ENCODE results near the gene NPLOC4.

NPLOC4 gene

DNA sequence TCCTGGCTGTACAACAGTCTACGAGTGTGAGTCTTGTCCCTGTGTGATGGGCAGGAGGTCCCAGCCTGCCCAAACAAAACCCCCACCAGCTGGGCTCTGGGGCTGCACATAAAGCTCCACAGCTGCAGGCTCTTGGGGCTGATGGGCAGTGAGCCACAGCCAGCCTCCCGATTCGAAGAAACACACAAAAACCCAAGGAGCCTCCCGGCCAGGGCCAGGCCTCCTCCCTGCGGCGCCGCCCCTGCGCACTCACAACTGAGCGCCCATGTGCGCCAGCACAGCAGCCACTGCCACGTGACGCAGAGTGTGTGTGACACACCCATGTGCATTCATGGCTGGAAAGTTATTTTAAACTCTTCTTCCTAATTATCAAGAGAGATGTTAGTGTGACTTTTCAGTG is 54.2 kb downstream of the NPLOC4 start:
- no peak for DNase-seq

DNA sequence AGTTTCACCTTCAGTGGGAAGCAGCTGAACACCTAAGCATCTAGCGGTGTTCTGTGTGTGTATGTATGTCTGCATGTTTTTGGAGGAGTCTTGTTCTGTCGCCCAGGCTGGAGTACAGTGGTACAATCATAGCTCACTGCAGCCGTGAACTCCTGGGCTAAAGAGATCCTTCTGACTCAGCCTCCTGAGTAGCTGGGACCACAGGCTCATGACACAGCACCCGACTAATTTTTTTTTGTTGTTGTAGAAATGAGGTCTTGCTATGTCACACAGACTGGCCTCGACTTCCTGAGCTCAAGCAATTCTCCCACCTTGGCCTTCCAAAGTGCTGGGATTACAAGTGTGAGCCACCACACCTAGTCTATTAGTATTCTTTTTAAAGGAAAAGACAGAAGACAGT is 54.6 kb downstream of the NPLOC4 start:
- no peak for DNase-seq

DNA sequence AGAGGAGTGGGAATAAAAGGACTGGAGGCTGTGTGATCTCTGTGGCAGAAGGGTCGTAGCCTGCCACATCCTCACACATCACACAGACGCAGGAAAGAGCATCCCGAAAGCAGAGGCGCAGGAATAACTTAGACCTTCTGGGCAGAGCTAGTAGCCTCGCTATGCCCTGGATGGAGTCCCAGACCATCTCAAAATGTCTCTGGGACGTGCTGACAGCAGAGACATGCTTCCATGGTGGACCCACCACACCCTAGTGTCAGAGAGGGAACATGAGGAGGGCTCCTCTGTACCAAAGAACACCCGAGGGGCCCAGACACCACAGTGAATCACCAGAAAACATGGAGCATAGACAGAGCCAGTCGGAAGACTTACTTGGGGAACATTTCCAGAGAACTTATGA is 55.2 kb downstream of the NPLOC4 start:
- no peak for DNase-seq

DNA sequence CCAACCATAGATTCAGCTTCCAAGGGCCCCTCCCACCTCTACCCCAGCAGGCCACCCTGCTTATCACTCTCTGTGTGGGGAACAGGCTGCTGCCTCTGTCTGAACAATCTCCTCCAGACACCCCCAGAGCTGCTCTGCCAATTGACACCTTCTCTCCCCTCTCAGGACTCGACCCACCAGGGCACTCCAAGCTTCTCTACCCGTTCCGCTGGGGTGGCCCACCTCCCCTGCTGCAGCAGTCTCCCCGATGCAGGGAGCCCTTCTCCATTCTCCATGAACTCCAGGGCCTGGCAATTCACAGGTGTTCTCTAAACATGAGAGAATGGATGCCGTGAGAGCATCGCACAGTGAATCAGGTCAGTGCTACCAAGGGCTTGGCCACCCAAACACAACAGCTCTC is 56.4 kb downstream of the NPLOC4 start:
- DNase-seq: no peak

DNA sequence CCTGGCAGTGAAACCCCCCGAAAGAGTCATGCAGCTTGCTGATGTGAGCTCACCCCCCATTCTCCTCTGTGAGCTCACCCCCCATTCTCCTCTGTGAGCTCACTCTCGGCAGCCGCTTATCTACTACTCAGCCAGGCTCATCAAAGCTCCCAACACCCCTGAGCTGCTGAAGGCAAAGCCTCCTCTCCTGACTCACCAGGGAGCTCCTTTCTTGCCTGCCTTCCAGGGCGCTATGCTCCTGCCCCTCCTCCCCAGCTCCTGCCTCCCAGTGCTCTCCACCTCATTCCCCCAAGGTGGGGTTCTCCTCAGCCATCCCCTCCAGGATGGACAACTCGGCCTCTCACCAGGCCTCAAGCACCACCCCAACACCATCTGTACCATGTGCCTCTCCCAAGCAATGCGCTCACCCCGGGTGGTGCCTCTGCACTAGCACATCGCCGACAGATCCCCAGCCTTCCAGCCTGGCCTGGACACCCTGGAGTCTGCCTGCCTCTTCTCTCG is 57.0 kb downstream of the NPLOC4 start:
- DNase-seq: no peak

DNA sequence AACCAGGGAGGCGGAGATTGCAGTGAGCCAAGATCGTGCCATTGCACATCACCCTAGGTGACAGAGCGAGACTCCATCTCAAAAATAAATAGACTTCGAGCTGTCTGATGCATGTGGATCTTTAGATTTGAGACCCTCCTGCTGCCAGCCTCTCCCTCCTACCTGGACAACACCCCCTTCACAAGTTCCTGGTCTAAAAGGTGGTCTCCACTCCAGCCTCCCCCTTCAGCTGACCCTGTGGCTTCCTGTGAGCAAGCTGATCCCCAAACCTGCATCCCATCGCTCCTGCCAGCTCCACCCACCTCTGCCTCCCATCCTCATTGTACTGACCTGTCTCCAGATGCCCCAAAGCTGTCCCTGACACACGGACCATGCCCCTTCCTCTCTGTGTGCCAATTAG is 57.6 kb downstream of the NPLOC4 start:
- DNase-seq: no peak

DNA sequence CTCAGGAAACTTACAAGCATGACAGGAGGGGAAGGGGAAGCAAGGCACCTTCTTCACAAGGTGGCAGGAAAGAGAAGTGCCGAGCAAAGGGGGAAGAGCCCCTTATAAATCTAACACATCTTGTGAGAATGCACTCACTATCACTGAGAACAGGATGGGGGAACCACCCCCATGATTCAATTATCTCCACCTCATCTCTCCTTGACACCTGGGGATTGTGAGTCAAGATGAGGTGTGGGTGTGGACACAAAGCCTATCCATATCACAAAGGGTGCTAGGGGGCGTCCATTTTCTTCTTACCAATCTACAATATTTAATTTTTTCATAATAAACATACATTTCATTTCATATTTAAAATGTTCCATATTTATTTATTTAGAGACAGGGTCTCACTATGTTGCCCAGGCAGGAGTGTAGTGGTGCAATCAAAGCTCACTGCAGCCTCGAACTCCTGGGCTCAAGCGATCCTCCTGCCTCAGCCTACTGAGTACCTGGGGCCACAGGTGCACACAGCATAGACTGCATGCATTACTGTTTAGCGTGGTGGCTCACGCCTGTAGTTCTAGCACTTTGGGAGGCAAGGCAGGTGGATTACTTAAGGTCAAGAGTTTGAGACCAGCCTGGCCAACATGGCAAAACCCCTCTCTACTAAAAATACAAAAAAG is 58.2 kb downstream of the NPLOC4 start:
- no peak for DNase-seq

DNA sequence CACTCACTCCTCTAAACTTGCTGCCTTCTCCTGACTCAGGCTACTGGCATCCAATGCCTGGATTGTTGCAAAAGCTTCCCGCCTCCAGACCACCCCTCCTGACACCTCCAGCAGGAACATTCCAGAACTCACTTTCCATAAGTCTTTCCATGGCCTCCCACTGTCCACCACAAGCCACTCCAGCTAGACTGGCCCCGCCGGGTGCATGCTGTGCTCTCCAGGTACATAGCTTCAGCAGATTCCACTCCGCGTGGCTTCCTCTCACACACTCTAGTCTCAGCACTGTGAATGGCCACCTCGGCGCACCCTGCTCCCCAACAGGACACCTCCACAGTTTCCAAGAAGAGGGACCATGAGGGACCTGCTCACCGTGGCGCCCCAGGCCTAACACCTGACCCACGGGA is 58.9 kb downstream of the NPLOC4 start:
- DNase-seq: no peak

DNA sequence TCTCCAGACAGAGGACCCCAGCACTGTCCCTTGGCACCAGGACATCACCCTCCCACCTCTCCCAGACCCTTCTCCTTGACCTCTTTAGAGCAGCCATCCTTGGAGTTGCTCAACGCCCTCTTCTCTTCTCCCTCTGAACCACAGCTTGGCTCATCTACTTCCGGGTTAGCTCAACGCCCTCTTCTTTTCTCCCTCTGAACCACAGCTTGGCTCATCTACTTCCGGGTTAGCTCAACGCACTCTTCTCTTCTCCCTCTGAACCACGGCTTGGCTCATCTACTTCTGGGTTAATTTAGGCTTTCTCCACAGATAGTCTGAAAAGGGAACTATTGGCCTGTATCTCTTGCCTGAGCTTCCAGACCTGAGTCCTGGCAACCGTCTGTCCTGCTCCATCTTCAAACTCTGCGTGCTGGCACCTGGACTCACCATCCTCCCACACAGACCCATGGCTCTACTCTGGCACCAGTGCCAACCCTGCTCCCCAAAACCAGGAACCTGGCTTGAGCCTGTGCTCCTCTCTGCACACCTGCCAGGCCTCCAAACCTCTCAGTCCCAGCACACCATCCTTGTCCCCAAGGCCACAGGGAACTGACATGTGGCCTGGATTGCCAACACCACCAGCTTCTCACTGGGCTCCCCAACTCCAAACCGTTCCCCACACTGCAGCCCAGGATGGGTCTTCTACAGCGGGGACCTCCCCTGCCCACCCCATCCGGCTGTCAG is 59.5 kb downstream of the NPLOC4 start:
- no peak for DNase-seq

DNA sequence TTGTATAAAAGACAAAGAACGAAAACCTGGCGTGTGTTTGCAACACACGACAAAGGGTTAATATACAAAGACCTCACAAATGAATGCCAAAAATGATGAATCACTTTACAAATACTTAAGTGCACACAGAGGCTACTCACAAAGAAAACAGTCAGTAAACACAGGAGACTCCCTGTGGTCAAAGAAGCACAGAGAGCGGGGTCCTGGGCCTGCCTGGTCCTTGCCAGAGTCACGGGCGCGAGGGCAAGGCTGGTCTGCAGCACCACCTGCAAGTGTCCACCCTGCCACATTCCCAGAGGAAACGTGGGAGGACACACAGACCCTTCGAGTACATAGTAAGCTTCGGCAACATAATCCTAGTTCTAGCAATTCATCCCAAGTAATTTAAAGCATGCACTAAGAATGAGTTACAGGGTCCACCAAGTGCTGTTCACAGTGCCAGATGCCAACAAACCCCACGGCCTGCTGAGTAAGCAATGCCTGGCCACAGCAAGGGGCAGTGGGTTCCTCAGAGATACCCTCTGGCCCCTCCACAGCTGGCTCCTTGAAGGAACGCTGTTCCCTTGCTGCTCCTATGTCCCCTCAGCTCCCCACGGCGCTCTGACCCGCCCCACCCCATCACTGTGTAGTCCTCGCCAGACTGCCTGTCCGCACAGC is 60.2 kb downstream of the NPLOC4 start:
- DNase-seq: no peak

DNA sequence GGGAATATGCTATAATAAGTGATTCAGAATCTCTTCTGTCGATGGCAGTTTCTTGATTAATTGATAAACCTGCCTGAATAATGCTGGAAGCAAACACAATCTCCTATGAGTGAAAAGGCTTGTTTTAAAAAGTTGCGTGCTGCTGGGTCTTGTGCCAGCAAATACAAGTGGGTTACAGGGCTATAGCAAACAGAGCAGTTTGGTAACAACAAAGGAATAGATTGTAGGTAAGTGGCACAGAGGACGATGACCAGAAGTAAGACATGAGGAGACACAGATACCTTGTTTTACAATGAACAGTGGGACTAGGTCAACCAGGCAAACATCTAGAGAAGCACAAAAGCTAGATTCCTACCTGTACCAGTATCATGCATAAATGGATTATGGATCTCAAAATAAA is 61.1 kb downstream of the NPLOC4 start:
- no peak for DNase-seq

DNA sequence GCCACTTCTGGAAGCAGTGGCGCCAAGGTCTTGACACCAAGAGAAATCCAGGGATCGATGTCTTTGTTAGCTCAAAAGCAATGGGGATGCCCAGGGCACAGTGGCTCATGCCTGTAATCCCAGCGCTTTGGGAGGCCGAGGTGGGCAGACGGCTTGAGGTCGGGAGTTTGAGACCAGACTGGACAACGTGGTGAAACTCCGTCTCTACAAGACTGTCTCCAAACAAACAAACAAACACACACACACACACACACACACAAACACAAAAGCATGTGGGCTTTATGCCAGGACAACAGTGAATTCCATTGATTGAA is 62.3 kb downstream of the NPLOC4 start:
- DNase-seq: no peak

DNA sequence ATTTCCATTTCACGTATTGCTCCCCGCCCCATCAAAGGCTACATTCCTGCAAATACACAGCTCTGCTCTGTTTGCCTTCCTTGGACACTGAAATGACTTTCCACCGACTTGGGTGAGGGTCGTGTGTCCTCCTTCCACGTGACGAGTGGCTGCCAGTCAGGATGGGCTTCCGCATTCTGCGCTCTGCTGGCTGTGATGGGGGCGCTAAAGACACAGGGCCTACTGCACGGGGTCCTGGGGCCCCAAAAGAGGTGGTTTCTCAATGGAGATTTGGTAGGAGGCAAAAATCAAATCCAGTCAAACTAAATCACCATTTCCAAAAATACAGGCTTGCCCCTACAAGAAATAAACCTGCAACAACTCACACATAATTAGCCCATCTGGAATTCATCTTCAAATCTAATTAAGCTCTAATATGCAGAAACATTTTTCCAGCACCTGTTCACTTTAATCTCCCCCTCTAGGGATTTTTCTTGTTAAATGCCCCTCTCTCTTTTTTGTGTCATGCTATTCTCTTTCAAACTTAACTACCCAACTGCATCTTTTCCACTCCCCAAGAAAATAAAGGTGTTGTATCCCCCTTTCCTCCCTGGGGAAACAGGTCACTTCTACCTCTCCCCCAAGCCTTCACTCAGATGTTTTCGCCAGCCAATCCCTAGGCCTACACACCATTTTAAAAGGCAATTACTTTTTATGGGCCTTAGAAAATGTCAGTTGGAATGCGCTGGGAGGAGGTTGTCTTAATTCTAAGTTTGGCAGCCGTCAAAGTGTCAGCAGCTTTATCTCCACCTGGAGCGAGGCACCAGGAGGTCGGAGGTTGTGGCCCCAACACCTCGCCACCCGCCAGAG is 62.9 kb downstream of the NPLOC4 start:
- no peak for DNase-seq

DNA sequence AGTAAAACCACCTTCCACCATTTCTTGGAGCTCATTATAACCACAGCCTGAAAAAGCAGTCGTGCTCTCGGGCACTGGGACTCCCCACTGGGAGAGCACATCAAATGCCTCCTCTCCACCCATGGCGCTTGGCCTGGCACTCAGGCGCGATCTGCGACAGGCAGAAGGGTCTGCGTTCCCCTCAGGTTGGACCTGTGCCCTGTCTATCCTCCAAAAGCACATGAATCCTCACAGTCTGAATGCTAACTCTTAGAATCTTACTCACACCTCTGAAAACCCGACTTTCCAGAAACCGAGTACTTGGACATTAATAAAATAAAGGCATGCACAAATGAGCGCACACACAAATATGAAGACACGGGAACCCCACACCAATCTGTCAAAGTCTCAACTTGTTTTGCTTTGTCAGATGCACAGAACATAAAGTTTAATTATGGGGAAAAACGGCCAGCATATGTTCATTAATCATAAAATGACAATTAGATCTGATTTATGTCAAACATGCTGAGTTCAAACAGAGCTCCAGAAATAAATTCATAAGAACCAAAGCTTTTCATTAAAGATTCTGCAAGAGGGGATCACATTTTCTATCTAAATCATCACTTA is 64.2 kb downstream of the NPLOC4 start:
- no peak for DNase-seq

DNA sequence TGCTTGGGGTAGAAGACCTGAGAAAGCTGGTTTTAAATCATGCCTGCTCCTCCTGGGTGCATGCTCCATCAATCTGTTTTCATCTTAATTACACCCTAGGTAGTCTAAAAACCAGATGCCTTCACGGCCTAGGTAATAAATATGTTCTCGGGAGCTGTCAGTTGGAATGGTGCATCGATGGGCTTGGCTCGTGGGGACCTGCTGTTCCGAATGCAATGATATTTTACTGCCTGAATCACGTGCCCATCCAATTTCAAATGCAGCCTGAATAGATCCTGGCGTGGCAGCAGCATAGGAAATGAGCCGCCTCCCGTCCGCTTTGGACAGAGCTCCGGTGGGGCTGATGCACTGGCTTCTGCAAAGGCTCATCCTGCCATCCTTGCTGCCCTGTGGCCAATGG is 65.9 kb downstream of the NPLOC4 start:
- DNase-seq: no peak

DNA sequence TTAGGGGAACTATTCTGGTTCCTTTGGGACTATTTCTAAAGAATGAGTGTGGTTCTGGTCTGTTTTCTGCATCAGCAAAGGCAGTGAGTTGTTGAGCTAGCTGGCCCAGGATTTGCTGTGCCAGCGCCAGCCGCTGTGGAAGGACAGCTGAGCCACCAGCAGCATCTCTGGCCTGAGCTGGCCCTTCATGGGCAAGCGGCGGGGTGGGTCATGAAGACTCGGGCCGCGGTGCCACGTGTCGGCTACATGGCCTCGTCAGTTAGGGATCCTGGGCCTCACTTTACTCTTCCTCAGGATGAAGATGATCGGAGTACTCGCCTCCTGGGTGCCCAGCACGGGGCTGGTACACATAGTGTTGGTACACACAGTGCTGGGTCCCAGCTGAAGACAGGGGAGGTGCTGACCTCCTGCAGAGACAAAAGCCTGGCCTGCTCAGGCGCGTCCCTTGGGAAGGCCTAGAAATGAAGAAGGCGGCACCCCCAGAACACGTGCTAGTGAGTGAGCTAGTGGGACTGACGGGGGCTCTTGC is 66.9 kb downstream of the NPLOC4 start:
- no peak for DNase-seq

DNA sequence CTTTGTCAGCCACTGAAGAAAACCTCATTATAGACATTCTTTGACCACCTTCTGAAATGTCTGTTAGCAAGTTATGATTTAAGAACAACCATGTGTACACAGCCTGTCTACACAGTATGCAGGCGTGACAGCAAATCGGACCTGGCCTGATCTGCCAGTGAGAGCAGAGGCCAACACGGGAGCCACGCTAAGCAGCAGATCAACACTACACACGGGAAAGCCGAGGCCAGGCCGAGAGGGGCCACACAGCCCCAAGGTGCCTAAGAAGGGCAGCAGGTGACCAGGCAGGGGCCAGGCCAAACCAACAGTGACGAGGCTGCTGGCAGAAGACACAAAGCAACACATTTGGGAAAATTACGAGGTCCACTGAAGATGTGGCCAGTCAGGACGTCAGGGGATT is 68.5 kb downstream of the NPLOC4 start:
- no peak for DNase-seq

DNA sequence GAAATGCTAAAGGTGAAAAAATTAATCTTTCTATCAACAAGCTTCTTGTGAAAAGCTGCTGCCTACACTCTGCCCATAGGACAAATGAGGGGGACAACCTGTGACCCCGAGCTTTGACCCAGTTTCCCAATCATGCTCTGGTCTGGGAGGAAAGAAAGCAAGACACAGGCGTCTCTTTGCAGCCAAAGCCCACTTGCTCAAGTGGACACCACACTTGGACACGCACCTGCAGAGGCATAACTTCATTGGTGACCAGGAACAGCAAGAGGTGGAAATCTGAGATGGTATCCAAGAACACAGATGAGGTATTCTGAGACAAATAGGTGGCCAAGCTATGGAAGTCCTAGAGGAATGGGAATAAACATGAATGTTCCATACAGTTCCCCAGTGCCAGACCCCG is 69.7 kb downstream of the NPLOC4 start:
- DNase-seq: no peak

DNA sequence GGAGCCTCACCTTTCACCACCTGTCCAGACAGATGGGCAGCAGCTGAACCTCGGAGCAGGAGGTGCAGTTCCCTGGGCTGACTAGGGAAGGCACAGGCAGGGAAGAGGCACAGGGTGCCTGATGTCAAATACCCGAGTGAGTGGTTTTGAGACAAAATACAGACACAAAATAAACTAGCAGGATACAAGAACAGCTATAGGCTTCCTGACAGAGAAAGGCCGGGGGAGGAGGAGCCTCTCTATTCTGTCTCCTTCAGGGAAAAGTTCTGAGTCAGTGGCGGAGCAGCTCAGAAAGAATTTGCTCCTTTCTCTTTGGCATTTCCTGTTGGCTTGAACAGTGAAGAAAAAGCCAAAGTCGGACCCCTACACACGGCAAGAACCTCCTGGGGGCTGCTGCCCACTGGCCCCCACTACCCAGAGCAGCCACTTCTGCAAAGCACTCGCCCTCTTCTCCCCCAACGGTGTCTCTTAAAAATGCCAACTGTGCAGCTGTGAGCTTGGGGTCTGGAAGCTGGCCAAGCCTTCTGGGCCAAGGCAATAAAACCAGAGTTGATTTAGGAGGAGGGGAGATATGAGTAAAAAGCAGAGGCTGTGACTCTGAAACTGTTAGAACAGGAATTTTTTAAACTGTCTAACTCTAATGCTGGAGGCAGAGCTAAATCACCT is 70.3 kb downstream of the NPLOC4 start:
- peak; percentile 88 for DNase-seq

DNA sequence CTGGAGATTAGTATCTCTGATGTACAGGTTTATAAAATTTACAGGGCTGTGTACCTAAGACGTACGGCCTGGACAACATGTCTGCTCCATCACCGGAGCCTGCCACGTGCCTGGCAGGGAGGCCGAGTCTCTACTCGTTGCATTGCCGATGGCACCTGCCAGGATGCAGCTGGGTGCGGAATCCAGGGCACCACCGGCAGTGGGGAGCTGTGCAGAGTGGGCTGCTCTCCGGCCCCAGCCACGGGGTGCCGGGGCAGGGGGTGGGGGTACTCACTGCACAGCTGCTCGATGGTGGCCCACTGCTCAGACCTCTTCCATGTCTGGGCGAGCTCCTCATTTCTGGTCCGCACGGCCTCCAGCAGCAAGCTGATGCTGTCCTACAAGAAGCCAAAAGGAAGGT is 71.7 kb downstream of the NPLOC4 start:
- DNase-seq: no peak

DNA sequence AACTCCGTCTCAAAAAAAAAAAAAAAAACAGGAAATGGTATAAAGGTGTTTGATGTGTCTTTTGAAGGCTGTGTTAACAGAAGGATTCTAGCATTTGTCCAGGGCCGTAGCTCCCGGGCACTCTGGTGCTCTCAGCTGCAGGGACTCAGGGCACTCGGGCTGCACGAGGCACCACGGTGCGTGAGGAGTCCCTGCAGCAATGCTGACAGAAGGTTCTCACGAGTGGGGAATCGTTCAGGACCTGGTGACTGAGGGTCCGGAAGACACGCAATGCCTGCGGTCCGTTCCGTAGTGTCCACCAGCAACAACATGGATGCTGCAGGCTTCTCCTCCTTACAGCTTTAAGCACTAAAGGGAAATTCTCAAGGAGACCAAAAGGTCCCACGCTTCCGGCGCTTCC is 72.1 kb downstream of the NPLOC4 start:
- DNase-seq: no peak
